ENCODE data around the gene DENND2D. TPM values are rescaled to one million over a fixed set of nuclear protein-coding genes. Genes with fewer than 3 reads are reported as not detected.

The DENND2D gene
- total and polyA plus RNA-seq, 9 of the 15 experiments (the other 6 are each of a cell fraction or from before 2014, with no cell fraction given) = 0.08 to 0.44 (median 0.13) TPM; not detected in 6

GRCh38 chr1:111139324-111139955 lies 61.0 kb downstream of the DENND2D start (continued):
- TF ChIP-seq ZNF407 (IDR thresholded peaks at IDR 0.05; ENCODE audit: low read depth) (no peak), HNRNPL (IDR thresholded peaks at IDR 0.05; ENCODE audit: low read depth, low read length) (no peak), ERF (CRISPR knock-in tag; IDR thresholded peaks at IDR 0.05) (no peak), JUND (IDR thresholded peaks at IDR 0.05; ENCODE audit: borderline replicate concordance, low read depth, low read length) (no peak), JUND (tag; IDR thresholded peaks at IDR 0.05; ENCODE audit: borderline replicate concordance, low read depth, low read length) (0 out of 3 replicates have a peak, but pooled peaks have one; percentile 20), ZNF584 (CRISPR knock-in tag; IDR thresholded peaks at IDR 0.05; ENCODE audit: low read depth) (no peak), ZZZ3 (IDR thresholded peaks at IDR 0.05) (no peak), MTF1 (CRISPR knock-in tag; IDR thresholded peaks at IDR 0.05; ENCODE audit: borderline replicate concordance) (no peak), NFIC (IDR thresholded peaks at IDR 0.05) (no peak)
- TF ChIP-seq, protein P1, sequence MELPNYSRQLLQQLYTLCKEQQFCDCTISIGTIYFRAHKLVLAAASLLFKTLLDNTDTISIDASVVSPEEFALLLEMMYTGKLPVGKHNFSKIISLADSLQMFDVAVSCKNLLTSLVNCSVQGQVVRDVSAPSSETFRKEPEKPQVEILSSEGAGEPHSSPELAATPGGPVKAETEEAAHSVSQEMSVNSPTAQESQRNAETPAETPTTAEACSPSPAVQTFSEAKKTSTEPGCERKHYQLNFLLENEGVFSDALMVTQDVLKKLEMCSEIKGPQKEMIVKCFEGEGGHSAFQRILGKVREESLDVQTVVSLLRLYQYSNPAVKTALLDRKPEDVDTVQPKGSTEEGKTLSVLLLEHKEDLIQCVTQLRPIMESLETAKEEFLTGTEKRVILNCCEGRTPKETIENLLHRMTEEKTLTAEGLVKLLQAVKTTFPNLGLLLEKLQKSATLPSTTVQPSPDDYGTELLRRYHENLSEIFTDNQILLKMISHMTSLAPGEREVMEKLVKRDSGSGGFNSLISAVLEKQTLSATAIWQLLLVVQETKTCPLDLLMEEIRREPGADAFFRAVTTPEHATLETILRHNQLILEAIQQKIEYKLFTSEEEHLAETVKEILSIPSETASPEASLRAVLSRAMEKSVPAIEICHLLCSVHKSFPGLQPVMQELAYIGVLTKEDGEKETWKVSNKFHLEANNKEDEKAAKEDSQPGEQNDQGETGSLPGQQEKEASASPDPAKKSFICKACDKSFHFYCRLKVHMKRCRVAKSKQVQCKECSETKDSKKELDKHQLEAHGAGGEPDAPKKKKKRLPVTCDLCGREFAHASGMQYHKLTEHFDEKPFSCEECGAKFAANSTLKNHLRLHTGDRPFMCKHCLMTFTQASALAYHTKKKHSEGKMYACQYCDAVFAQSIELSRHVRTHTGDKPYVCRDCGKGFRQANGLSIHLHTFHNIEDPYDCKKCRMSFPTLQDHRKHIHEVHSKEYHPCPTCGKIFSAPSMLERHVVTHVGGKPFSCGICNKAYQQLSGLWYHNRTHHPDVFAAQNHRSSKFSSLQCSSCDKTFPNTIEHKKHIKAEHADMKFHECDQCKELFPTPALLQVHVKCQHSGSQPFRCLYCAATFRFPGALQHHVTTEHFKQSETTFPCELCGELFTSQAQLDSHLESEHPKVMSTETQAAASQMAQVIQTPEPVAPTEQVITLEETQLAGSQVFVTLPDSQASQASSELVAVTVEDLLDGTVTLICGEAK (IDR thresholded peaks at IDR 0.05) = peak; percentile 63
- TF ChIP-seq, protein P1 (CRISPR knock-in tag; IDR thresholded peaks at IDR 0.05) = no peak

Measured in K562 (cell line).